Dermis microvascular lymphatic vessel endothelial cell (primary cell): ENCODE measurements around the gene TSR3. TPM values are rescaled to one million over a fixed set of nuclear protein-coding genes. Genes with fewer than 3 reads are reported as not detected.

Experiments used
- DNase-seq, 2 donors: peaks; one replicate each; pipeline versions ENCODE4 v3.0.0 to v3.0.0-alpha.2; 2010; ENCODE audit warnings: low read depth in 2 of 2
- total RNA-seq: library from RNA; depleted of rRNA; stranded (reverse); fragments of >200 nt; gene quantifications from 2 replicates; pipeline ENCODE4 v1.2.1, GENCODE V29; 2014

The TSR3 gene
- total RNA-seq, 1 donor from 2014 or later, result 53.7 TPM

DNA sequence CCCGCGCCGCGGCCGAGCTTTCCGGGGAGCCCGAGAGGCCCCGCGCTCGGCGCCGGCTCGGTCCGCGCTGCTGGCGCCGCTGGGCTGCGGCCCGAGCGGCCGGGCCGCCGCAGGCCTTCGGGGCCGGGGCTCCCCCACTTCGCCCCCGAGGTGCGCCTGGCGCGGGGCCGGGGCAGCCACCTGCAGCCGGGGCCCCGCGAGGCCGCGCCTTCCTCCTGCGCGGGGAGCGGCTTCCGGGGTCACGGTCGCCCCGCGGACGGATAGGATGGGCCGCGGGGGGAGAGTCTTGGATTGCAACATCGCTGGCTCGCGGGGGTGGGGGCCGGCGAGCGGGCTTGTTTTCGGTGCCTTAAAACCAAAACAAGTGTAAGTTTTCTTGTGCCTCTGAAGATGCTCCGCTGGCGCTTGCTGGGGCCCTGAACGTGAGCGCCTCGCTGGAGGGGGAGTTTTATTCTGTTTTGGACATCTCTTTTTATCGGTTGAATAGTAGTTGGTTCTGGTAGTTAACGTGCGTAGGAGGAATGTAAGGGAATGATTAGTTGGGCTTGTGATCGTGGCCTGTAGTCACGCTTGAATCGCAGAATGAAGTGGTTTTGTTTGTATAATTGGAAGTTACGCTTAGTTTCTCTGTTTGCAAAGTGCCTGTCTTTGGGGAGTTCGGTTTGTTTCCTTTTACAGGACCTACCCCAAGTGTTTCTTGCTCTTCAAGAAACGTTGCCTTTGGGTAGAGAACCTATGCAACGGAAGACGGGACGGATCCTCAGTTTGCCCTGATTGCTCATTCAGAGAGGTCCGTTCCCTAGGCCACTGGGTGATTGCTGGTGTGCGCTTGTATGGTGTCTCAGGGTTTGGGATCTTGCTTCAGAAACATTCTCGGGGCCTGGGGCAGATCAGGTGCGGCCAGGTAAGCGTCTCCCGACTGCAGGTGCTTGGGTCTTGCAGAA is 41.5 kb downstream of the TSR3 start:
- DNase-seq, result peak; percentile 18 to 29

DNA sequence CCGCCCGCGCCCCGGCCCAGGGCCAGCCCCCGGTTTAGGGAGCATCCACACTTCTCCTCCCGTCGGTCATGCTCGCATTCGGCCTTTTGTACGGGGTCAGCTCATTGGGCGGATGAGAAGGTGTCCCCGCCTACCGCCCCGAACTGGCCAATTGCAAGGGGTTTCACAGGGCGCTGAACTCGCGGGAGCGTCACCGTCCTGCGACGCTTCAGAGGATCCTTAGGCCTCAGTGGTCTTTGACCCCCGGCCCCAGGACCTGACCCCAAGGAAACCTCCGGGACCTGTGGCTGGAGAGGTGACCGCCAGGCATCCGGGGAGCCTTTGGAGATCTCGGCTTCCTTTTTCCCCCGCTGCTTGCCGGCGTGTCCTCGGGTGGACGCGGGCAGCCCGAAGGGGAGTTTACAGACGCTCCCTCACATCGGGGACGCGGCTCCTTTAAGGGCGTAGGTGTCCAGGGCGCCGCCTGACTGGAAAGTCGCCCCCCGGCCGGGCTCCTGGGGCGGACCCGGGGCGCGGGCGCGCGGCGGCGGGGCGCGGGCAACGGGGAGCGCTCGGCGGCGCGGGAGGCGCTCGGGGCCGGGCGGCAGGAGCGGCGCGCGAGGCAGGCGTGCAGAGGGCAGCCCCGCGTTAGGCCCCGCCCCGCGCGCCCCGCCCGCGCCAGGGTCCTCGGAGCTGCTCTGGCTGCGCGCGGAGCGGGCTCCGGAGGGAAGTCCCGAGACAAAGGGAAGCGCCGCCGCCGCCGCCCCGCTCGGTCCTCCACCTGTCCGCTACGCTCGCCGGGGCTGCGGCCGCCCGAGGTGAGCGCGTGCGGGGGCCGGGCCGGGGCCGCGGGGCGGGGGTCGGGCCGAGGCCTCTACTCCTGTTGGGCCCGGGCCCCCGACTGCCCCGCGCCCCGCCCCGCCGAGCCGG is 42.4 kb downstream of the TSR3 start, which contains the start of gene UBE2I:
Gene UBE2I, plus strand, starts transcription at position 660 of the 909 bp plus-strand sequence. CDS start 4,395 bp downstream, outside the sequence.
- DNase-seq, result peak; percentile 96 to 97

DNA sequence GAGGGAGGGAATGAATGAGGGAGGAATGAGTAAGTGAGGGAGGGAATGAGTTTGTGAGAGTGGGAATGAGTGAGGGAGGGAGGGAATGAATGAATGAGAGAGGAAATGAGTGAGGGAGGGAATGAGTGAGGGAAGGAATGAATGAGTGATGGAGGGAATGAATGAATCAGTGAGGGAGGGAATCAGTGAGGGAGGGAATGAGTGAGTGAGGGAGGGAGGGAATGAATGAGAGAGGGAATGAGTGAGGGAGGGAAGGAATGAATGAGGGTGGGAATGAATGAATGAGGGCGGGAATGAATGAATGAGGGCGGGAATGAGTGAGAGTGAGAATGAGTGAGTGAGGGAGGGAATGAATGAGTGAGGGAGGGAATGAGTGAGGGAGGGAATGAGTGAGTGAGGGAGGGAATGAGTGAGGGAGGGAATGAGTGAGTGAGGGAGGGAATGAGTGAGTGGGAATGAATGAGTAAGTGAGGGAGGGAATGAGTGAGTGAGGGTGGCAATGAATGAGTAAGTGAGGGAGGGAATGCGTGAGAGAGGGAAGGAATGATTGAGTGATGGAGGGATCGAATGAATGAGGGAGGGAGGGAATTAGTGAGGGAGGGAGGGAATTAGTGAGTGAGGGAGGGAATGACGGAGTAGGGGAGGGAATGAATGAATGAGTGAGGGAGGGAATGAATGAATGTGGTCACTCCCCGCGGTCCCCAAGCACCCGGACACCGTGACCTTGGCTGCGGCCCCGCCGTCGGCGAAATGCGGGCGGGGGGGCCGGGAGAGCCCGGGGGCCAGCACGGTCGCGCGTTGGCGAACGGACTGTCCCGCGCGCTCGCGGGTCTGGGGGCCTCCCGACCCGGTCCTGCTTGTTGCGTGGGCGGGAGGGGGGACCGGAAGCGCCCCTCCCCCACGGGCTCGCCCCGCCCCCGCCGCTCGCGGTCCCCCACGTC is 43.4 kb downstream of the TSR3 start:
- peak; percentile 10 to 41 for DNase-seq

DNA sequence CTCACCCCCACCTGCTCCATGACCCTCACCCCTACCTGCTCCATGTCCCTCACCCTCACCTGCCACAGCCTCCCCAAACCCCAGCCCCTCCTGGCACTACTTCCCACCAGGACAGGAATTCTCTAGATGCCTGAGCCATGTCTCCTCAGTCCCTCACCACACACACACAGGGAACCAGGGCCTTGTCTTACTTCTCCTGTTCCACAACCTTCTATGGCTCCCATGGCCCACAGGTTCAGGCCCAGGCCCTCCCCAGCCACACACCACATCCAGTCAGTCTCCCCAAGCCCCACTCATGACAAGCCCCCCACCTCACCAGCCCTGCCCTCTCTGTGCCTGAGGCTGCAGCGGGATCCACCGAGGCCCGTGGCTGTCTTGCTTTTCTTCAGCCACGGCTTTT is 45.3 kb downstream of the TSR3 start:
- no peak for DNase-seq

DNA sequence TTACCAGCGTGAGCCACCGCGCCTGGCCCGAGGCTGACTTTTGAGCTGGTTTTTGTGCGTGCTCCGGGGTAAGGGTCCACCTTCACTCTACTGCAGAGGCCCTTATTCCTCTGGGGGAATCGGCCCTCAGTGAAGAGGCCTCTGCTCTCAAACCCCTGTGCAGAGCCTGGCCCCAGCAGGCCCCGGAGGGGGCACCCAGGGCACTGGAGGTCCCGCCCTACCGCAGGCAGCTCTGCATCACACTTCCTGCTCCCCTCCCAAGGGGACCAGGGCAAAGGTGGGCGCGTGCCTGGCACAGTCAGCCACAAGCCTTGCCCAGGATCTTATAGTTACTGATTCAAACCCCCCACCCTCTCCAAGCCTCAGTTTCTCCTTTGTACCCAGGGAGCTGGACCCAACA is 45.9 kb downstream of the TSR3 start:
- no peak for DNase-seq

DNA sequence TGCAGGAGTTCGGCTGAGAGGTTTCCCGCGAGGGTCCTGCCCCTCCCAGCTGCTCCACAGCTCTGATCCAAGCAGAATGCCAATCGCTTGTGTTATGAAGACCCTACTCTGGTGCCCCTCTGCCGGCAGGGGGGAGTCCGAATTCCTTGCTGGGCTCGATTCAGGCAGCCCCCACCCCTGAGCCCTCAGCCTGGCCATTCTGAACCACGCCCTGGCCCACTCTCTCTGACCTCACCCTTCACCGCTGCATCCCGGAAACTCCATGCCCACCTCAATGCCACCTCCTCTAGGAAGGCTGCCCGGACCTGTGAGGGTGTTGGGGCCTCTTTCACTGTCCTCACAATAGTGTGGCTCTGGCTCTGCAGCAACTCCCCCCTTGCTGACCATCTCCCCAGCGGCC is 50.1 kb downstream of the TSR3 start:
- no peak for DNase-seq

DNA sequence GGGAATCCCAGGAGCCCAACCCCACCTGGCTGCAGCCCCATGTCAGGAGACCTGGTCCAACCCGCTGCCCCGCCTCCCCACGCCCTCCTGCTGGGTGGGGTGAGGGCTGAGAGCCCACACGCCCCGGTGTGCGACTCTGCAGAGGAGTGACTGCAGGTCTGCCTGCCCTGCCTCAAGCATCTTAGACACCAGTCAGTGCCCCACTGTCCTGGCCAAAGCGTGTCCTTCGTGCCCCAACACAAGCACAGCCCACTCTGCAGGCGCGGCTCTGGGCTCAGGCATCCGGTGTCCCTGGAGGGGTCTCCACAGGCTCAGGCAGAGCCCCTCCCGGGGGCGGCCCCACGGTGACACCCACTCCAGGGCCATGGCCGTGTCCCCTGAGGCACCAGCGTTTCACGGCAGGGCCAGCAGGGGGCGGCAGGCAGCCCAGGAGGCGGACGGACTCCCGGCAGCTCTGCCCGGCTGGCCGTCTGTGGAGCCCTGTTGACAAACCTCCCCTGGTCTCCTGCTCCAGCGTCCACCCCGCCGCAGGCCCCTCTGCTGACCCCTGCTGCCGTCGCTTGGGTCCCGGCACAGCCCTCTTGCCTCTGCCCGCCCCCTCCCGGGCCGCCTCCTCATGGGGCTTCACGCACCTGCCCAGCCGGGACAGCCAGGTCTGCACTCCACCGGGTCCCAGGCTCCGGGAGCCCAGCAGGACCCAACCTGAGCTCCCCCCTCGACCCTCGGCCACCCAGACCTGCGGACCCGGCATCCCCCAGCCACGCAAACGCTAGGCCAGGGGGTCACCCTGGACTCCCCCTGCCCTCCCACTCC is 50.8 kb downstream of the TSR3 start:
- peak; percentile 17 to 56 for DNase-seq

DNA sequence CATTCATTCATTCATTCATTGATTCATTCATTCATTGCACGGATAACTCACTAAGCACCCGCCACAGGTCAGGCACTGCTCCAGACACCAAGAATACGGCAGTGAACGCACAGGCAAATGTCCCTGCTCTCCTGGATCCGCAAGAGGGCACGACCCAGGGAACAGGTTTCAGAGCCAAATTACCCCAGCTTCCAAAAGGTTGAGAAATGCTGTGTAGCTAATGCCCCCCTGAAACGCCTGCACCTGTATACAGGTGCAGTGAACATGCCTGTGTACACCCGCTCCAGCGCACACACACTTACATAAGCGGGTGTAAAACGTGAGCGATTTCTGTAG is 51.8 kb downstream of the TSR3 start:
- DNase-seq, result no peak

Other genes starting within 250 kb of the TSR3 start
- under 0.01 TPM in 2 replicates for gene CACNA1H, start 198.8 kb downstream of the TSR3 start, total RNA-seq
- not detected in 2 replicates for gene TPSG1, start 126.6 kb downstream of the TSR3 start, total RNA-seq
- not detected in 2 replicates for gene TPSB2, start 121.7 kb downstream of the TSR3 start, total RNA-seq
- not detected in 2 replicates for gene TPSAB1, start 111.2 kb downstream of the TSR3 start, total RNA-seq
- not detected in 2 replicates for gene TPSD1, start 95.8 kb downstream of the TSR3 start, total RNA-seq
- gene UBE2I, start 42.2 kb downstream of the TSR3 start, total RNA-seq, result 34.1 and 40.1 TPM in 2 replicates
- gene BAIAP3, start 18.2 kb downstream of the TSR3 start, total RNA-seq, result 0.64 and 1.6 TPM in 2 replicates
- gene GNPTG, start 53 bp upstream of the TSR3 start, total RNA-seq, result 16.8 and 36.2 TPM in 2 replicates
- 5.3 and 9.1 TPM in 2 replicates for gene UNKL, start 62.8 kb upstream of the TSR3 start, total RNA-seq
- 16.8 and 16.9 TPM in 2 replicates for gene UQCC4, start 68.9 kb upstream of the TSR3 start, total RNA-seq
- not detected in 2 replicates for gene PERCC1, start 79.2 kb upstream of the TSR3 start, total RNA-seq
- 0.13 TPM in 2 replicates for gene CCDC154, start 92.7 kb upstream of the TSR3 start, total RNA-seq
- 56.9 and 131 TPM in 2 replicates for gene CLCN7, start 123.2 kb upstream of the TSR3 start, total RNA-seq
- under 0.01 and 0.13 TPM in 2 replicates for gene PTX4, start 137.1 kb upstream of the TSR3 start, total RNA-seq
- 13.6 and 20.5 TPM in 2 replicates for gene TELO2, start 141.5 kb upstream of the TSR3 start, total RNA-seq
- 95.9 and 158 TPM in 2 replicates for gene TMEM204, start 181.8 kb upstream of the TSR3 start, total RNA-seq